Glutamatergic neuron (in vitro differentiated cells): Measurements from ENCODE around the gene SLC25A53. TPM values are rescaled to one million over a fixed set of nuclear protein-coding genes. Genes with fewer than 3 reads are reported as not detected.
"Not testable (repeated sequence)": the region's sequence is repeated elsewhere in the genome, so short reads cannot be mapped to it uniquely, and the experiment has no call there.

Source experiments
- DNase-seq: peaks from one replicate; pipeline ENCODE4 v3.0.0; 2022
- H3K27ac Mint-ChIP-seq: one replicate; pipeline ENCODE4 v1.8.0; 2020; ENCODE audit warnings: mild to moderate bottlenecking, mixed read lengths, inconsistent platforms; ENCODE audit not compliant: unreplicated experiment
- H3K27me3 Mint-ChIP-seq: one replicate; pipeline ENCODE4 v1.8.0; 2020; ENCODE audit warnings: mild to moderate bottlenecking, moderate library complexity, mixed read lengths, inconsistent platforms; ENCODE audit not compliant: unreplicated experiment
- H3K36me3 Mint-ChIP-seq: one replicate; pipeline ENCODE4 v1.8.0; 2020; ENCODE audit warnings: mild to moderate bottlenecking, mixed read lengths, inconsistent platforms; ENCODE audit not compliant: unreplicated experiment
- H3K4me1 Mint-ChIP-seq: one replicate; pipeline ENCODE4 v1.8.0; 2020; ENCODE audit warnings: mild to moderate bottlenecking, low read depth, mixed read lengths, inconsistent platforms; ENCODE audit not compliant: unreplicated experiment
- H3K4me3 Mint-ChIP-seq: one replicate; pipeline ENCODE4 v1.8.0; 2020; ENCODE audit warnings: mild to moderate bottlenecking, mixed read lengths, inconsistent platforms; ENCODE audit not compliant: unreplicated experiment
- H3K9me3 Mint-ChIP-seq: one replicate; pipeline ENCODE4 v1.8.0; 2020; ENCODE audit warnings: mild to moderate bottlenecking, moderate library complexity, mixed read lengths, inconsistent platforms; ENCODE audit not compliant: unreplicated experiment
- CTCF ChIP-seq: fragments of 200-600 bp; sonication (generic); IDR thresholded peaks from one replicate; pipeline ENCODE4 v1.5.0; 2021; ENCODE audit not compliant: partially characterized antibody, unreplicated experiment
- total RNA-seq: library from RNA; stranded (reverse); fragmentation: NEBNext Ultra II Directional; extraction: Animal tissue kit (Norgen Biotek cat#: 25700); gene quantifications from one replicate; pipeline ENCODE4 v1.2.1, GENCODE V29; 2021; ENCODE audit not compliant: unreplicated experiment

The SLC25A53 gene
- total RNA-seq, 1 donor from 2014 or later: 5.7 TPM

GRCh38 chrX:104085477-104085876 lies 71.3 kb downstream of the SLC25A53 start:
- TF ChIP-seq CTCF: no peak
- DNase-seq: no peak
- Mint-ChIP-seq H3K36me3 (no peaks in the 10 kb centered on the region), H3K27me3 (no peaks in the 10 kb centered on the region), H3K4me1 (no peaks in the 10 kb centered on the region), H3K27ac (no peak overlapping the region), H3K9me3 (no peaks in the 10 kb centered on the region), H3K4me3 (no peak overlapping the region)

GRCh38 chrX:104084534-104085277 lies 72.1 kb downstream of the SLC25A53 start:
- DNase-seq: no peak
- no peaks in the 10 kb centered on the region for H3K36me3 Mint-ChIP-seq
- no peak for TF ChIP-seq CTCF
- H3K4me1 Mint-ChIP-seq: no peaks in the 10 kb centered on the region
- no peak overlapping the region for H3K4me3 Mint-ChIP-seq
- no peaks in the 10 kb centered on the region for H3K9me3 Mint-ChIP-seq
- no peaks in the 10 kb centered on the region for H3K27me3 Mint-ChIP-seq
- no peak overlapping the region for H3K27ac Mint-ChIP-seq

GRCh38 chrX:104084063-104084462 lies 72.7 kb downstream of the SLC25A53 start:
- no peak for TF ChIP-seq CTCF
- H3K9me3 Mint-ChIP-seq: no peaks in the 10 kb centered on the region
- H3K27ac Mint-ChIP-seq: no peak overlapping the region
- H3K4me3 Mint-ChIP-seq: no peak overlapping the region
- no peaks in the 10 kb centered on the region for H3K36me3 Mint-ChIP-seq
- no peaks in the 10 kb centered on the region for H3K27me3 Mint-ChIP-seq
- no peaks in the 10 kb centered on the region for H3K4me1 Mint-ChIP-seq
- no peak for DNase-seq

- H3K36me3 Mint-ChIP-seq, H3K9me3 Mint-ChIP-seq, H3K4me3 Mint-ChIP-seq, H3K27ac Mint-ChIP-seq, DNase-seq, H3K4me1 Mint-ChIP-seq, H3K27me3 Mint-ChIP-seq: not testable (repeated sequence)
Observed at GRCh38 chrX:104077854-104078253, 79.0 kb downstream of the SLC25A53 start.

GRCh38 chrX:104075778-104076445 lies 80.9 kb downstream of the SLC25A53 start, which contains the start of gene TMSB15C:
TMSB15C (minus strand) TSS chrX:104076236.
- not testable (repeated sequence) for H3K36me3 Mint-ChIP-seq, DNase-seq, H3K4me1 Mint-ChIP-seq, H3K27ac Mint-ChIP-seq, H3K4me3 Mint-ChIP-seq, H3K9me3 Mint-ChIP-seq, H3K27me3 Mint-ChIP-seq

GRCh38 chrX:104062636-104063035 lies 94.2 kb downstream of the SLC25A53 start:
- H3K36me3 Mint-ChIP-seq, H3K9me3 Mint-ChIP-seq, H3K27me3 Mint-ChIP-seq, DNase-seq, H3K4me1 Mint-ChIP-seq, H3K4me3 Mint-ChIP-seq, H3K27ac Mint-ChIP-seq: not testable (repeated sequence)

GRCh38 chrX:104054956-104055355 lies 101.9 kb downstream of the SLC25A53 start:
- not testable (repeated sequence) for H3K9me3 Mint-ChIP-seq, H3K27me3 Mint-ChIP-seq, H3K4me3 Mint-ChIP-seq, H3K4me1 Mint-ChIP-seq, H3K36me3 Mint-ChIP-seq, H3K27ac Mint-ChIP-seq, DNase-seq
